ENCODE results near the gene CYP3A5.
A peak's percentile ranks its signal among the peaks of the same experiment; 100 is the strongest.

Gene CYP3A5

DNA sequence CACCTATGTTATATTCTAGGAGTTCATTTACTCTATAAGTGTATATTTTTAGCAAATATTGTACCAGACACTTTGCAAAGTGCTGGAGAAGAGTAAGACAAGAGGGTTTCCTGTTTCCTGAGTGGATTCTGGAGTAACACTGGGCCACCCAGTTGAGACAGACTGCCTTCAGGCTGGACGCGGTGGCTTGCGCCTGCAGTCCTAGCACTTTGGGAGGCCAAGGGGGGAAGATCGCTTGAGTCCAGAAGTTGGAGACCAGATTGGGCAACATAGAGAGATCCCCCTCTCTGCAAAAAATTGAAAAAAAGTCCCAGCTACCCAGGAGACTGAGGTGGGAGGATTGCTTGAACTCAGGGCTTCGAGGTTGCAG is 63.8 kb downstream of the CYP3A5 start:
- H3K27ac ChIP-seq (ENCODE audit: low read depth, low read length): no peak overlapping the region
- no peaks in the 10 kb centered on the region for H3K27me3 ChIP-seq (ENCODE audit: control insufficient read depth, insufficient read depth, low read length)
- peaks cover 8% of the 10 kb centered on the region for H3K4me1 ChIP-seq (ENCODE audit: control insufficient read depth, insufficient read depth, low read length)
- no peak overlapping the region for H3K9ac ChIP-seq (ENCODE audit: low read length)
- peak overlapping the region; percentile 78 for H3K4me3 ChIP-seq (ENCODE audit: low read length)
- peaks cover 9% of the 10 kb centered on the region for H3K36me3 ChIP-seq (ENCODE audit: control insufficient read depth, insufficient read depth, low read length)

GRCh38 chr7:99614495-99614894 is 65.3 kb downstream of the CYP3A5 start:
- no peak overlapping the region for H3K9ac ChIP-seq (ENCODE audit: low read length)
- no peaks in the 10 kb centered on the region for H3K27me3 ChIP-seq (ENCODE audit: control insufficient read depth, insufficient read depth, low read length)
- H3K4me1 ChIP-seq (ENCODE audit: control insufficient read depth, insufficient read depth, low read length): peaks cover 8% of the 10 kb centered on the region
- H3K36me3 ChIP-seq (ENCODE audit: control insufficient read depth, insufficient read depth, low read length): peaks cover 2% of the 10 kb centered on the region
- no peak overlapping the region for H3K4me3 ChIP-seq (ENCODE audit: low read length)
- no peak overlapping the region for H3K27ac ChIP-seq (ENCODE audit: low read depth, low read length)

DNA sequence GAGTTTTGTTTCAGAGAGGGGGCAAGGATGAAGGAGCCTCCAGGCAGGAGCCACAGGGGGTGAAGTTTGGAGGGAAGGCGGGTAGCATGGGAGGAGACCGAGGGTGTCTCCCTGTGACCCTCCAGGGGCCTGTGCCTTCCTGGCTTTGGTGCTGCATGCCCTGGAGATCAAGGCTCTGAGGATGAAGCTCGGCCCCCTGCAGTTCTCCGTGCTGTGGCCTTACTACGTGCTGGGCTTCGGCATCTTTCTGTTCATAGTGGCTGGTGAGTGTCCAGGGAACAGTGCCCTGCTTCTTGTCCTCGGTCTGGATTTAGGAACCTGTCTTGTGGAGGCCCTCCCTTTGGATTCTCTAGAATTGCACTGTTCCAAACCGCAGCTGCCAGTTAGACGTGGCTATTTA is 72.2 kb downstream of the CYP3A5 start:
- no peak overlapping the region for H3K27ac ChIP-seq (ENCODE audit: low read depth, low read length)
- H3K27me3 ChIP-seq (ENCODE audit: control insufficient read depth, insufficient read depth, low read length): no peaks in the 10 kb centered on the region
- no peak overlapping the region for H3K4me3 ChIP-seq (ENCODE audit: low read length)
- no peaks in the 10 kb centered on the region for H3K36me3 ChIP-seq (ENCODE audit: control insufficient read depth, insufficient read depth, low read length)
- no peaks in the 10 kb centered on the region for H3K4me1 ChIP-seq (ENCODE audit: control insufficient read depth, insufficient read depth, low read length)
- no peak overlapping the region for H3K9ac ChIP-seq (ENCODE audit: low read length)

DNA sequence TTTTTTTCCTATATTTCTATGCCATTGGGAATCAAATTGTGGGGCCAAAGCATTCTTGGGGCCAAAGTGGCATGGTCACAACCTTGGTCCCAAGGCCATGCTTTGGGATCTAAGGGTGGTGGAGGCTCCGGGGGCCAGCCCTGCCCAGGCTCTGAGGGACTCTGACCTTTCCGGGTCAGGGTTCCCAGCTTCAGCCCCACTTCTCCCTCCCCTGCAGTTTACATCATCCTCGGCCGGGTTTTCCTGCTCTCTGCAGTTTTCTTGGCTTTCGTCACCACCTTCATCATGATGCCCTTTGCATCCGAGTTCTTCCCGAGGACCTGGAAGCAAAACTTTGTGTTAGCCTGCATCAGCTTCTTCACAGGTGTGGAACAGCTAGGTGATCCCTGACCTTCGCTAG is 73.3 kb downstream of the CYP3A5 start:
- Histone ChIP-seq H3K4me1 (ENCODE audit: control insufficient read depth, insufficient read depth, low read length) (no peaks in the 10 kb centered on the region), H3K27ac (ENCODE audit: low read depth, low read length) (no peak overlapping the region), H3K4me3 (ENCODE audit: low read length) (no peak overlapping the region), H3K36me3 (ENCODE audit: control insufficient read depth, insufficient read depth, low read length) (no peaks in the 10 kb centered on the region), H3K27me3 (ENCODE audit: control insufficient read depth, insufficient read depth, low read length) (no peaks in the 10 kb centered on the region), H3K9ac (ENCODE audit: low read length) (no peak overlapping the region)

DNA sequence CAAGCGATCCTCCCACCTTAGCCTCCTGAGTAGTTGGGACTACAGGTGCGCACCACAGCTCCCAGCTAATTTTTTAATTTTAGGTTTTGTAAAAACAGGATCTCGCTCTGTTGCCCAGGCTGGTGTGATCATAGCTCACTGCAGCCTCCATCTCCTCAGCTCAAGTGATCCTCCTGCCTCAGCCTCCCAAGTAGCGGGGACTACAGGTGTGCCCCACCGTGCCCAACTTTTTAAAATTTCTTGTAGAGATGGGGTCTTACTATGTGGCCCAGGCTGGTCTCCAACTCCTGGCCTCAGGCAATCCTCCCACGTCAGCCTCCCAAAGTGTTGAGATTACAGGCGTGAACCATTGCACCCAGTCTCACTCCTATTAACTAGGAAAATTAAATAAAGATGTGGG is 74.3 kb downstream of the CYP3A5 start:
- H3K9ac ChIP-seq (ENCODE audit: low read length): no peak overlapping the region
- H3K4me1 ChIP-seq (ENCODE audit: control insufficient read depth, insufficient read depth, low read length): no peaks in the 10 kb centered on the region
- no peaks in the 10 kb centered on the region for H3K36me3 ChIP-seq (ENCODE audit: control insufficient read depth, insufficient read depth, low read length)
- no peak overlapping the region for H3K4me3 ChIP-seq (ENCODE audit: low read length)
- no peaks in the 10 kb centered on the region for H3K27me3 ChIP-seq (ENCODE audit: control insufficient read depth, insufficient read depth, low read length)
- no peak overlapping the region for H3K27ac ChIP-seq (ENCODE audit: low read depth, low read length)

DNA sequence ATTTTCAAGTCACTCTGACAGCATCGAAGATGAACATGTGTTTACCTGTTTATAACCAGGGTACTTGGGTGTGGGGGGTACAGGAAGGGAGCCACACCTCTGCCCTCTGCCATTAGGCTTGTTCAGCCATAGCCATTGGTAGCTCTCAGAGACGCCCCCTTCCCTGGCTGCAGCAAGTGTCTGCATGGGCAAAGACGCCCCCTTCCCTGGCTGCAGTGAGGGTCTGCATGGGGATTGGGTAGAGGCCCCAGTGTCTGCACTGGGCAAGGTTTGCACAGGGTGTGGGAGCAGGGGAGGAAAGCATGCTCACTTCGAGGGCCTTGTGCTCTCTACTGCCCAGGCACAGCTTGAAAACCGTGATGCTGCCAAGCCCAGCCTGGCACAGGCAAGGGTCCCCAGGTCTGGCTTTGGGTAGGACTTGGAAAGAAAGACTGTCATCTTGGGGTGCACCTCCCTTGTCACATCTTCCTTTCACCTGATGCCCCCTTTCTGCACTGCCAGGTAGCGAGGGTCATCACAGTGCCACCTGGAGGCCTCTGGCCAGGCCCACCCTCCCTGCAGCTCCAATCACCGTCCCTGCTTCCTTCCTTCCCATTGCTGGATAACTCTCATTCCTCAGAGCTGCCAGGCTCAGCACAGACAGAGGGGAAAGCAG is 78.0 kb downstream of the CYP3A5 start:
- H3K36me3 ChIP-seq (ENCODE audit: control insufficient read depth, insufficient read depth, low read length): no peaks in the 10 kb centered on the region
- no peak overlapping the region for H3K27ac ChIP-seq (ENCODE audit: low read depth, low read length)
- H3K4me3 ChIP-seq (ENCODE audit: low read length): no peak overlapping the region
- H3K4me1 ChIP-seq (ENCODE audit: control insufficient read depth, insufficient read depth, low read length): no peaks in the 10 kb centered on the region
- H3K9ac ChIP-seq (ENCODE audit: low read length): no peak overlapping the region
- H3K27me3 ChIP-seq (ENCODE audit: control insufficient read depth, insufficient read depth, low read length): no peaks in the 10 kb centered on the region

DNA sequence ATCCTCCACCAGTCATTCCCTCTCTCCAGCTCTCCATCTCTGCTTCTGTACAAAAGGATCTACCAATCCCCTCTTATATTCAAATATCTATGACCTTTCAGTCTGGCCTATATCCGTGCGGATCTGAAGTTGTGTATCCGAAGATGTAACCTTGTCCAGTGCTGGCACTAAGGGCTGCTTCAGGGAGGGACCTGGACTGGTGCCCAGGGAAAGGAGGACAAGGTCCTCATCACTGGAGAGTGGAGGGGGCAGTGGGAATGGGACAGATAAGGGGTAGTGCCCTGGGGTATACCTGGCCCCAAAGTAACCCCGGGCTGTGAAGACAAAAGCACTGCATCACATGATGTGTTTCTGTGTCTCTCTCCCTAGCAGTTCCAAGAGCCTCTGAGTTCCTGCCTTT is 80.0 kb downstream of the CYP3A5 start:
- Histone ChIP-seq H3K4me1 (ENCODE audit: control insufficient read depth, insufficient read depth, low read length) (no peaks in the 10 kb centered on the region), H3K4me3 (ENCODE audit: low read length) (no peak overlapping the region), H3K9ac (ENCODE audit: low read length) (no peak overlapping the region), H3K27me3 (ENCODE audit: control insufficient read depth, insufficient read depth, low read length) (no peaks in the 10 kb centered on the region), H3K36me3 (ENCODE audit: control insufficient read depth, insufficient read depth, low read length) (no peaks in the 10 kb centered on the region), H3K27ac (ENCODE audit: low read depth, low read length) (no peak overlapping the region)

All from rectal smooth muscle tissue (tissue), 1 donor.